EH (cell line): ENCODE results near the gene NARF.

Experiments
- DNase-seq: peaks from one replicate; pipeline ENCODE4 v3.0.0-alpha.2; 2015; ENCODE audit warnings: low read depth

The NARF gene

GRCh38 chr17:82433560-82434215 is 24.9 kb upstream of the NARF start:
- no peak for DNase-seq

- DNase-seq = no peak
These were observed 24.4 kb upstream of the NARF start for GRCh38 chr17:82434216-82434565.

GRCh38 chr17:82435103-82435502 is 23.4 kb upstream of the NARF start:
- peak; percentile 54 for DNase-seq

- DNase-seq = no peak
These were observed 22.6 kb upstream of the NARF start for GRCh38 chr17:82435601-82436583.

- no peak for DNase-seq
These were observed 21.8 kb upstream of the NARF start for GRCh38 chr17:82436601-82437324.

- no peak for DNase-seq
These were observed 21.2 kb upstream of the NARF start for GRCh38 chr17:82437325-82437668.

- DNase-seq = no peak
These were observed 19.9 kb upstream of the NARF start for GRCh38 chr17:82438401-82439193.

- no peak for DNase-seq
These were observed 19.2 kb upstream of the NARF start for GRCh38 chr17:82439194-82439828.

- no peak for DNase-seq
These were observed 18.6 kb upstream of the NARF start for GRCh38 chr17:82439829-82440365.

GRCh38 chr17:82440469-82440981 is 18.0 kb upstream of the NARF start:
- no peak for DNase-seq

- DNase-seq = no peak
These were observed 17.4 kb upstream of the NARF start for GRCh38 chr17:82440991-82441627.

- no peak for DNase-seq
These were observed 16.7 kb upstream of the NARF start for GRCh38 chr17:82441691-82442487.

- no peak for DNase-seq
These were observed 15.7 kb upstream of the NARF start for GRCh38 chr17:82442643-82443464.

- no peak for DNase-seq
These were observed 14.9 kb upstream of the NARF start for GRCh38 chr17:82443465-82444283.

- DNase-seq = no peak
These were observed 14.2 kb upstream of the NARF start for GRCh38 chr17:82444284-82444893.

- no peak for DNase-seq
These were observed 13.5 kb upstream of the NARF start for GRCh38 chr17:82444941-82445521.

GRCh38 chr17:82445542-82445941 is 13.0 kb upstream of the NARF start:
- DNase-seq = no peak
